Prostate gland (tissue), 2 donors: ENCODE results near the gene GIT2. TPM values are rescaled to one million over a fixed set of nuclear protein-coding genes. Genes with fewer than 3 reads are reported as not detected.
"Not testable (repeated sequence)": the region's sequence is repeated elsewhere in the genome, so short reads cannot be mapped to it uniquely, and the experiment has no call there.

ENCODE experiments used
- DNase-seq: peaks from one replicate; pipeline ENCODE4 v3.0.0-alpha.2; 2019; ENCODE audit warnings: low spot score
- H3K27ac ChIP-seq, 2 donors: fragments of 200-600 bp; sonication (generic); 2 replicates each; pipeline ENCODE4 v1.5.1; 2017 to 2019
- H3K27me3 ChIP-seq: fragments of 200-600 bp; sonication (generic); replicated peaks from 2 replicates; pipeline ENCODE4 v1.5.1; 2019; ENCODE audit not compliant: insufficient read depth
- H3K36me3 ChIP-seq, 2 donors: fragments of 200-600 bp; sonication (generic); 1 replicate in 1 of 2; 2 replicates in 1 of 2; pipeline versions ENCODE4 v1.5.1 to v1.8.1; 2017 to 2019
- H3K4me1 ChIP-seq: fragments of 200-600 bp; sonication (generic); replicated peaks from 2 replicates; pipeline ENCODE4 v1.5.1; 2019
- H3K4me3 ChIP-seq, 2 donors: fragments of 200-600 bp; sonication (generic); 2 replicates each; pipeline ENCODE4 v1.5.1; 2017 to 2019
- H3K9me3 ChIP-seq: fragments of 200-600 bp; sonication (generic); 2 replicates; pipeline ENCODE4 v1.5.1; 2017
- CTCF ChIP-seq, 4 experiments: fragments of 200-600 bp in 2 of 4; fragments of 450-650 bp in 2 of 4; sonication (generic) in 2 of 4; IDR thresholded peaks; 1 replicate in 3 of 4; 2 replicates in 1 of 4; pipeline ENCODE4 v1.5.1; 2016 to 2019; ENCODE audit warnings: antibody characterized with exemption in 4 of 4, mild to moderate bottlenecking in 2 of 4, moderate library complexity in 2 of 4
- POLR2A ChIP-seq: fragments of 450-650 bp; IDR thresholded peaks from one replicate; pipeline ENCODE4 v1.6.1; 2016; ENCODE audit warnings: antibody characterized with exemption, mild to moderate bottlenecking
- POLR2AphosphoS5 ChIP-seq: sonication (generic); formaldehyde crosslinking; IDR thresholded peaks from one replicate; pipeline ENCODE4 v1.6.1; 2017; ENCODE audit warnings: antibody characterized with exemption
- WGBS: methylation state at CpG from one replicate; pipeline ENCODE4 v1.1.5; 2018; 5-methylcytosine and 5-hydroxymethylcytosine counted together
- intact Hi-C: fragments of 100-400 bp; cut with DNase I; formaldehyde crosslinking; loops from one replicate; pipeline ENCODE4 v1.14.2; 2022
- total RNA-seq, 2 donors: library from RNA; depleted of rRNA; stranded (reverse); fragments of >200 nt; gene quantifications; one replicate each; pipeline ENCODE4 v1.1.0, GENCODE V29; 2016

Gene GIT2
- total RNA-seq, 2 donors from 2014 or later, result 20.9 to 43.3 TPM

- no peaks in the 10 kb centered on the region for H3K27me3 ChIP-seq
- 96% methylated on average over 5 of the region's 5 CpGs for WGBS
- H3K27ac ChIP-seq, result no peak overlapping the region
- no peaks in the 10 kb centered on the region for H3K9me3 ChIP-seq
- no peak for DNase-seq
- no peaks in the 10 kb centered on the region for H3K4me1 ChIP-seq
- no peak for TF ChIP-seq CTCF (IDR thresholded peaks at IDR 0.05)
- TF ChIP-seq POLR2A, result no peak
- TF ChIP-seq POLR2AphosphoS5, result no peak
- H3K36me3 ChIP-seq, result peaks cover 0 to 2% of the 10 kb centered on the region in 2 donors
- intact Hi-C loops, result loop anchor here (5.0 kb wide), 1 partner anchor 61 kb away; no protein-coding TSS in a partner anchor
- no peak overlapping the region for H3K4me3 ChIP-seq
Observed at GRCh38 chr12:109931143-109931542, 65.0 kb downstream of the GIT2 start.

- WGBS, result 83% methylated on average over 16 of the region's 16 CpGs
- H3K27me3 ChIP-seq, result no peaks in the 10 kb centered on the region
- H3K27ac ChIP-seq, result no peak overlapping the region
- no peaks in the 10 kb centered on the region for H3K9me3 ChIP-seq
- H3K36me3 ChIP-seq, result peaks cover 0 to 2% of the 10 kb centered on the region in 2 donors
- intact Hi-C loops, result loop anchor here (5.0 kb wide), 1 partner anchor 62 kb away; no protein-coding TSS in a partner anchor
- H3K4me3 ChIP-seq, result no peak overlapping the region
- TF ChIP-seq POLR2A, result no peak
- TF ChIP-seq POLR2AphosphoS5, result no peak
- TF ChIP-seq CTCF (IDR thresholded peaks at IDR 0.05), result no peak
- no peak for DNase-seq
- H3K4me1 ChIP-seq, result no peaks in the 10 kb centered on the region
Observed at GRCh38 chr12:109930028-109930800, 66.0 kb downstream of the GIT2 start.

- H3K36me3 ChIP-seq, H3K27me3 ChIP-seq, intact Hi-C loops, DNase-seq, H3K9me3 ChIP-seq, H3K4me1 ChIP-seq, H3K27ac ChIP-seq, H3K4me3 ChIP-seq: not testable (repeated sequence)
- 95% methylated on average over 14 of the region's 14 CpGs for WGBS
Observed at GRCh38 chr12:109929326-109929725, 66.8 kb downstream of the GIT2 start.

GRCh38 chr12:109928058-109928656 lies 68.0 kb downstream of the GIT2 start:
- H3K27me3 ChIP-seq, result no peaks in the 10 kb centered on the region
- H3K4me1 ChIP-seq, result no peaks in the 10 kb centered on the region
- H3K4me3 ChIP-seq, result no peak overlapping the region
- no peak for DNase-seq
- H3K27ac ChIP-seq, result no peak overlapping the region
- no peak for TF ChIP-seq CTCF (IDR thresholded peaks at IDR 0.05)
- TF ChIP-seq POLR2A, result no peak
- TF ChIP-seq POLR2AphosphoS5, result no peak
- H3K36me3 ChIP-seq, result no peaks in the 10 kb centered on the region
- intact Hi-C loops, result no loop called here
- 91% methylated on average over 12 of the region's 12 CpGs for WGBS
- no peaks in the 10 kb centered on the region for H3K9me3 ChIP-seq

GRCh38 chr12:109927622-109928021 lies 68.5 kb downstream of the GIT2 start:
- Histone ChIP-seq H3K36me3 (no peaks in the 10 kb centered on the region), H3K4me1 (no peaks in the 10 kb centered on the region), H3K27me3 (no peaks in the 10 kb centered on the region), H3K4me3 (no peak overlapping the region), H3K27ac (no peak overlapping the region), H3K9me3 (no peaks in the 10 kb centered on the region)
- no peak for DNase-seq
- intact Hi-C loops, result no loop called here
- 84% methylated on average over 8 of the region's 8 CpGs for WGBS
- TF ChIP-seq POLR2AphosphoS5 (peak; percentile 10), CTCF (IDR thresholded peaks at IDR 0.05) (peak in 3 of 4 experiments; percentile 25 to 52 (median 42)), POLR2A (no peak)
